Uterus (tissue), 4 donors: ENCODE data around the gene HSPA12A. TPM values are rescaled to one million over a fixed set of nuclear protein-coding genes. Genes with fewer than 3 reads are reported as not detected.

Source experiments
- DNase-seq, 2 donors: peaks; one replicate each; pipeline ENCODE4 v3.0.0-alpha.2; 2019 to 2020
- H3K27ac ChIP-seq, 2 donors: fragments of 200-600 bp; sonication (generic); 1 replicate in 1 of 2; 2 replicates in 1 of 2; pipeline ENCODE4 v1.5.1; 2016 to 2018
- H3K27me3 ChIP-seq, 2 donors: fragments of 200-600 bp; sonication (generic); one replicate each; pipeline ENCODE4 v1.5.1; 2018 to 2019; ENCODE audit warnings: control low read depth in 1 of 2
- H3K36me3 ChIP-seq, 2 donors: fragments of 200-600 bp; sonication (generic); one replicate each; pipeline ENCODE4 v1.5.1; 2019; ENCODE audit warnings: control low read depth in 1 of 2
- H3K4me1 ChIP-seq, 2 donors: fragments of 200-600 bp; sonication (generic); one replicate each; pipeline ENCODE4 v1.5.1; 2018 to 2019; ENCODE audit warnings: control low read depth in 1 of 2
- H3K4me3 ChIP-seq, 2 donors: fragments of 200-600 bp; sonication (generic); 1 replicate in 1 of 2; 2 replicates in 1 of 2; pipeline ENCODE4 v1.5.1; 2018 to 2019; ENCODE audit warnings: mild to moderate bottlenecking in 1 of 2
- H3K9me3 ChIP-seq, 2 donors: fragments of 200-600 bp; sonication (generic); one replicate each; pipeline ENCODE4 v1.5.1; 2019; ENCODE audit warnings: control low read depth in 1 of 2
- CTCF ChIP-seq, 4 experiments: fragments of 200-600 bp in 2 of 4; fragments of 450-650 bp in 2 of 4; sonication (generic) in 2 of 4; IDR thresholded peaks; one replicate each; pipeline ENCODE4 v1.5.1; 2016 to 2019; ENCODE audit warnings: antibody characterized with exemption in 4 of 4, mild to moderate bottlenecking in 2 of 4, moderate library complexity in 1 of 4
- POLR2A ChIP-seq, 2 donors: fragments of 450-650 bp; IDR thresholded peaks; one replicate each; pipeline ENCODE4 v1.6.1; 2016; ENCODE audit warnings: antibody characterized with exemption in 2 of 2, mild to moderate bottlenecking in 1 of 2, moderate library complexity in 1 of 2
- intact Hi-C: fragments of 100-400 bp; cut with DNase I; formaldehyde crosslinking; loops from one replicate; pipeline ENCODE4 v1.15.1; 2023; ENCODE audit warnings: low total_unique reads
- total RNA-seq, 4 donors: library from RNA; depleted of rRNA in 3 of 4; stranded (reverse); fragments of >200 nt in 3 of 4; gene quantifications; one replicate each; pipeline versions ENCODE4 v1.1.0 to v1.2.4, GENCODE V29; 2014 to 2023
- donor health status: DM: yes; HTN: yes; CAD: no.

The HSPA12A gene
- total RNA-seq, 4 donors from 2014 or later: 4.9 to 32.0 (median 16.0) TPM

GRCh38 chr10:116744163-116744753 lies 1.9 kb upstream of the HSPA12A start:
- intact Hi-C loops: no loop called here
- TF ChIP-seq POLR2A (IDR thresholded peaks at IDR 0.05) (no peak), CTCF (IDR thresholded peaks at IDR 0.05) (no peak)
- Histone ChIP-seq H3K4me3 (no peak overlapping the region), H3K9me3 (no peaks in the 10 kb centered on the region), H3K36me3 (no peaks in the 10 kb centered on the region), H3K27ac (no peak overlapping the region), H3K27me3 (no peaks in the 10 kb centered on the region), H3K4me1 (peaks cover 0 to 5% of the 10 kb centered on the region in 2 donors)
- DNase-seq: no peak

- H3K36me3 ChIP-seq: no peaks in the 10 kb centered on the region
- H3K27me3 ChIP-seq: no peaks in the 10 kb centered on the region
- no peak for DNase-seq
- H3K9me3 ChIP-seq: no peaks in the 10 kb centered on the region
- peak overlapping the region; percentile 79 to 94 for H3K27ac ChIP-seq
- intact Hi-C loops: no loop called here
- peak overlapping the region; percentile 55 to 95 for H3K4me3 ChIP-seq
- no peak for TF ChIP-seq CTCF (IDR thresholded peaks at IDR 0.05)
- no peak for TF ChIP-seq POLR2A (IDR thresholded peaks at IDR 0.05)
- H3K4me1 ChIP-seq: peaks cover 0 to 5% of the 10 kb centered on the region in 2 donors
Measured at GRCh38 chr10:116743266-116744064, 1.1 kb upstream of the HSPA12A start.

- Histone ChIP-seq H3K4me1 (peaks cover 0 to 5% of the 10 kb centered on the region in 2 donors), H3K27me3 (no peaks in the 10 kb centered on the region), H3K4me3 (peak overlapping the region; percentile 55 to 95), H3K27ac (peak overlapping the region; percentile 49 to 94), H3K9me3 (no peaks in the 10 kb centered on the region), H3K36me3 (no peaks in the 10 kb centered on the region)
- peak; percentile 54 to 64 for DNase-seq
- TF ChIP-seq POLR2A (IDR thresholded peaks at IDR 0.05) (no peak), CTCF (IDR thresholded peaks at IDR 0.05) (no peak)
- intact Hi-C loops: no loop called here
Measured at GRCh38 chr10:116741391-116742351, 695 bp downstream of the HSPA12A start.

- Histone ChIP-seq H3K27me3 (no peaks in the 10 kb centered on the region), H3K36me3 (no peaks in the 10 kb centered on the region), H3K4me3 (peak overlapping the region; percentile 55 to 95), H3K4me1 (peaks cover 0 to 5% of the 10 kb centered on the region in 2 donors), H3K9me3 (no peaks in the 10 kb centered on the region), H3K27ac (peak overlapping the region; percentile 49 to 94)
- no peak for DNase-seq
- TF ChIP-seq POLR2A (IDR thresholded peaks at IDR 0.05) (no peak), CTCF (IDR thresholded peaks at IDR 0.05) (no peak)
- intact Hi-C loops: no loop called here
Measured at GRCh38 chr10:116740971-116741370, 1.4 kb downstream of the HSPA12A start.
